DMS79 (cell line): ENCODE data around the gene SKA1.
"Not testable (repeated sequence)": the region's sequence is repeated elsewhere in the genome, so short reads cannot be mapped to it uniquely, and the experiment has no call there.

Experiments
- DNase-seq: peaks from one replicate; lab custom pipeline; 2025; lab: John Stamatoyannopoulos, UW

SKA1 gene

DNA sequence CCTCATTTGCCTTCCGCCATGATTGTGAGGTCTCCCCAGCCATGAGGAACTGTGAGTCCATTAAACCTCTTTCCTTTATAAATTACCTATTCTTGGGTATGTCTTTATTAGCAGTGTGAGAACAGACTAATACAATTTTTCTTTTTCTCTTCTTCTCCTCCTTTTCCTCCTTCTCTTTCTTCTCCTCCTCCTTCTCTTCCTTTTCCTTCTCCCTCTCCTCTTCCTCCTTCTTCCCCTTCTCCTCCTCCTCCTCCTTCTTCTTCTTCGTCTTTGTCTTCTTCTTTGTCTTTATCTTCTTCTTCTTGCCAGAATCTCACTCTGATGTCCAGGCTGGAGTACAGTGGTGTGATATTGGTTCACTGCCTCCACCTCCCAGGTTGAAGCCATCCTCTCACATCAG, 20.2 kb downstream of the SKA1 start:
- no peak for DNase-seq

DNA sequence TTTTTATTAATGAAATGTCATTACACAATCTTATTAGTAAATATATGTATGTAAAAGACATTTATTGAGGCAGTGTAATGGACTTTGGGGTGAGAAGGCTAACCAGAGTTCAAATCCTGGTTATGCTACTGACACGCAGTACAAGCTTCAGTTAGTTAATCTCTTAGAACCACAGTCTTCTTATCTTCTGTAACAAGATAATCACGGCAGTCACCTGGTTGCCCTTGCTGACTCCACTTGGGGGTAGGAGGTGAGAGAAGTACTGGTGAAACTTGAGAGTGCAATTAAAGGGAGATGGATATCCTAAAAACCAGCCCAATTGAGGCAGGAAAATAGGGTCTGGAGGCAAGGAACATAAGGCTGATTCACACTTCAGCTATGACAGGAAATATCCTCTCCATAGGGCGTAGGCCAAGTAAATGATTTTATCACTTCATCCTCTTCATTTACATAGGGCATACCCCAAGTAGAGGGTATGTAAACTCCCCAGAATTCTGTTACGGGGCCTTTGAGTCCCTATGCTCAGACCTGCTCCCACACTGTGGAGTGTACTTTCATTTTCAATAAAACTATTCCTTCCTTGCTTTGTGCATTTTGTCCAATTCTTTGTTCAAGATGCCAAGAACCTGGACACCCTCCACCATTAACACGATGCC, 21.3 kb downstream of the SKA1 start:
- DNase-seq: no peak

- DNase-seq: no peak
These were observed 22.2 kb downstream of the SKA1 start for GRCh38 chr18:50397023-50397422.

- no peak for DNase-seq
These were observed 23.3 kb downstream of the SKA1 start for GRCh38 chr18:50398099-50398498.

DNA sequence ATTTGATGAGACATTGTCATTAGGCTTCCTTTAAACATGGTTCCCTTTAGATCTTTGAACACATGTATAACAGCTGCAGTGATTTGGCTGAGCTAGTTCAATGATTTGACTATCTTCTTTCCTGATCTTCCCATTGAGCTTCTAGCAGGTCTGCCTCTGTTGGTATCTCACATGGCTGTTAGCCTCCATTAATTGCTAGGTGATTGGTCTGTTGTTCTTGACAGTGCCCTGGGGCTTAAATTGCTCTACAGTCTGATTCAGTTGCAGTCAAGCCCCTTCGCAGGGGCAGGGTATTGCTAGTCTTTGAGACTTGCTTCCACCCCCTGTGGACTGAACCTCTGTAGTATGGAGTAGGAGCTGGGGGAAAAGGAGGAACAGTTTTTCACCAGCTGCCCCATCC, 24.1 kb downstream of the SKA1 start:
- no peak for DNase-seq

- no peak for DNase-seq
These were observed 24.7 kb downstream of the SKA1 start for GRCh38 chr18:50399582-50399981.

DNA sequence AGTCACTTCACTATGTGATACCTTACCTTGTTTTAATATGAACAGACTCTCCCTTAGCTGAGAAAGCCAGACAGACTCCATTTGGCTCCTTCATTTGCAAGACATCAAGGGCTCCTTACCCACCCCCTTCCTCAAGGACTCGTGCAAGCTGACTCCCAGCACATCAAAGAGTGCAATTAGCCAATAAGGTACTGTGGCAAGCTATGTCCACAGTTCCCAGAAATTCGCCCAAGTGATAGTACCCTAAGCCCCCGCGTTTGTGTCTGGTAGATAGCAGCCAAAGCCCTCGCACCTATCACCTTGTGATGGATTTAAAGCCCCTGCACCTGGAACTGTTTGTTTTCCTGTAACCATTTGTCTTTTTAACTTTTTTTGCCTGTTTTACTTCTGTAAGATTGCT, 25.6 kb downstream of the SKA1 start:
- not testable (repeated sequence) for DNase-seq

GRCh38 chr18:50401295-50401694, 26.4 kb downstream of the SKA1 start:
- peak; percentile 43 for DNase-seq

DNA sequence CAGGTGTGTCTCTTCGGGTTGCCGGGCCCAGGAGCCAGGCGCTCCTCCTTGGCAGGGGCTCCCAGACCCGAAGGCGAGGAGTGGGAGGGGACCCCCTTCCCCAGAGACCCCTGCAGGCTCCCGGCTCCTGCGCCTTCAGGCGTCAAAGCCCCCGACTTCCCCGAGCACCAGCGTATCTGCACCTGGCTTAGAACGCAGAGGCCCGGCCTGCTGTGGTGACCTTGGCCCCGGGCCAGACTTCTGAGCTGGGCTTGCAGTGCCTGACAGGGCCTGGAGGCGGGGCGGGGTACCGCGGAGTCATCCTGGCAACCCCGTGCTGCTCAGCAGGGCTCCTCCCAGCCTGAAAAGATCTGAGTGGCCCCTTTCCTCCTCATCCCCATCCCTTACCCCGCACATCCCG, 27.0 kb downstream of the SKA1 start:
- DNase-seq: peak; percentile 52

DNA sequence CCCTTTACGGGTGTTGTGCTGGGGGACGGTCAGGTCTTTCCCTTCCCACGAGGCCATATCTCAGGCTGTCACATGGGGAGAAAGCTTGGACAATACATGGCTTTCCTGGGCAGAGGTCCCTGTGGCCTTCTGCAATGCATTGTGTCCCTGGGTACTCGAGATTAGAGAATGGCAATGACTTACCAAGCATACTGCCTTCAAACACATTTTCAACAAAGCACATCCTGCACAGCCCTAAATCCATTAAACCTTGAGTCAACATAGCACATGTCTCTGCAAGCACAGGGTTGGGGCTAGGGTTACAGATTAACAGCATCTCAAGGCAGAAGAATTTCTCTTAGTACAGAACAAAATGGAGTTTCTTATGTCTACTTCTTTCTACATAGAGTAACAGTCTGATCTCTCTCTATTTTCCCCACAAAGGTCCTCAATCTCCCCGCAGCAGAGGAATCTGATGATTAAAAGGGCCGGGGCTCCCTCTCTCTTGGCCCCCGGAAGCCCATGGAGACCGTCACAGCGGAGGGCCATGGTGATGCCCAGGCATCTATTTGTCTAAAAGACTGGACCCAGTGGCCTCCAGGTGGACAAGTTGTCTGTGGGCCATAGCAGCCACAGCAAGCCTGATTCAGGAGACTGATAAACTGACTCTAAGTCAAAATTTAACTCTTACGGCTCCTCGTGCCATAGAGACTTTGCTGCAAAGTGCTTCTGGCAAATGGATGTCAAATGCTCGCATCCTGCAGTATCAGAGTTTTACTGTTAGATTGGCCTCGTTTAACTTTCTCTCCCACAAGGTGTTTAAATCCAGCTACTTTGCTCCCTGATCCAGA, 30.1 kb downstream of the SKA1 start:
- not testable (repeated sequence) for DNase-seq

- DNase-seq: peak; percentile 34
These were observed 30.9 kb downstream of the SKA1 start for GRCh38 chr18:50405582-50406271.

DNA sequence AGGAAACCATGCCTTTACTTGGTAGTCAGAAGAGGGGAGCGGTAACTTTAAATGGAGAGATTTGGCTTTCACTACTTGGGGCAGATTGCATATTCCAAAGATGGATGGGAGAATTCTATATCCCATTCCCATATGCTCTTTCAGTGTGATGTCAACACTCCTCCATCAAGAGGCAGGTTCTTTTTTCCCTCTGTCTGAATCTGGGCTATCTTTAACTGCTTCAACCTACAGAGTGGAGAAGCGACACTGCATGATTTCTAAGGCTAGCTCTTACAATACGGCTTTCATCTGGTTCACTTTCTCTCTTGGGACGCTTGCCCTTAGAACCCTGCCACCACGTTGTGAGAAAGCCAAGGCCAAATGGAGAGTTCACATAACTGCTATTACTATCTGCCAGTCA, 34.4 kb downstream of the SKA1 start:
- DNase-seq: no peak

GRCh38 chr18:50410008-50410407, 35.2 kb downstream of the SKA1 start:
- DNase-seq: no peak

DNA sequence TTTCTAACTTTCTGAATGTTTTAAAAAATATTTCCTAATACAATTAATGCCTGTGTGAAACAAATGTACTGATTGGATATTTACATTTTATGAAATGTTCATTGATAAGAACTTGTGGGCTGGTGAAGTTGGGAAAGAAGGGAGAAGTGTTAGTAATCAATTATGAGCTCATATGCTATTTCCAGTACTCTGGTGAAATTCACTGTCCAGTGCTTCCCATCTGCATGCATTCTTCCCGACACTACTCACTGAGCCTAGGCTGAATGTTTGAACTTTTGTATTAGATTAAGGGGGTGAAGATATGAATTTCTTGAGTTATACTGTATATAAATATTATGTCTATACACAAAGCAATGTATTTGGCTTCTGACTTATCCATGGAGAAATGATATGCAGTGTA, 36.0 kb downstream of the SKA1 start:
- DNase-seq: no peak

- not testable (repeated sequence) for DNase-seq
These were observed 42.0 kb downstream of the SKA1 start for GRCh38 chr18:50416832-50417231.

DNA sequence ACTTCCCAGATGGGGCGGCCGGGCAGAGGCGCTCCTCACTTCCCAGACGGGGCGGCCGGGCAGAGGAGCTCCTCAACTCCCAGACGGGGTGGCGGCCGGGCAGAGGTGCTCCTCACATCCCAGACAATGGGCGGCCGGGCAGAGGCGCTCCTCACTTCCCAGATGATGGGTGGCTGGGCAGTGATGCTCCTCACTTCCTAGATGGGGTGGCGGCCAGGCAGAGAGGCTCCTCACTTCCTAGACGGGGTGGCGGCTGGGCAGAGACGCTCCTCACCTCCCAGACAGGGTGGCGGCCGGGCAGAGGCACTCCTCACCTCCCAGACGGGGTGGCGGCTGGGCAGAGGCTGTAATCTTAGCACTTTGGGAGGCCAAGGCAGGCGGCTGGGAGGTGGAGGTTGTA, 42.9 kb downstream of the SKA1 start:
- not testable (repeated sequence) for DNase-seq

GRCh38 chr18:50418650-50419049, 43.8 kb downstream of the SKA1 start:
- DNase-seq: no peak

DNA sequence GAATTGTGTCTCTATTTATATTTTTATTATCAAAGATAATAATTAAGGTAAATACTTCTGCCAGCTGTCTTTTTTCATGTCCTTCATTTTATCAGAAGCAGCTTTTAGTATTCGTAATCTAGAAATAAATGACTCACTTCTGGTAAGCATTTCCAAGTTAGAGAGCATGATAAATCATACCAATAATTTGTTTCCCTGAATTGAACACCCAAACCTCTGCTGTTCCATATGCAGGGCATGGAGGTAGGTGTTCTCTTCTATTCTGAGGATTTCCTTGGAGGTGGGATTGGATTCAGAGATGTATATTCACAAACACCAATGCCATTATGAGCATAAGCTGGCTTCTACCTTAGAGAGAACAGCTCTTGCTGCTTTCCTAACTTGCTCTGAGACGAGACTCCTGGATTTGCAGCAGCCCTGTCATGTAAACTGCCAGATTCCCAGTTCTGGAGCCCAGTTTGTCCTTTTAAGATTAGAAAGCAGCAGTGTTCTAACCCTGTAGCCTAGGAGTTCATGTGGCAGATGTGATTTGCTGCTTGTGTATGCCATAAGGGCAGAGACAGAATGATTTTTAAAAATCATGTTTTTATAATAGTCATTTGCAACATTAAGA, 47.5 kb downstream of the SKA1 start:
- no peak for DNase-seq

DNA sequence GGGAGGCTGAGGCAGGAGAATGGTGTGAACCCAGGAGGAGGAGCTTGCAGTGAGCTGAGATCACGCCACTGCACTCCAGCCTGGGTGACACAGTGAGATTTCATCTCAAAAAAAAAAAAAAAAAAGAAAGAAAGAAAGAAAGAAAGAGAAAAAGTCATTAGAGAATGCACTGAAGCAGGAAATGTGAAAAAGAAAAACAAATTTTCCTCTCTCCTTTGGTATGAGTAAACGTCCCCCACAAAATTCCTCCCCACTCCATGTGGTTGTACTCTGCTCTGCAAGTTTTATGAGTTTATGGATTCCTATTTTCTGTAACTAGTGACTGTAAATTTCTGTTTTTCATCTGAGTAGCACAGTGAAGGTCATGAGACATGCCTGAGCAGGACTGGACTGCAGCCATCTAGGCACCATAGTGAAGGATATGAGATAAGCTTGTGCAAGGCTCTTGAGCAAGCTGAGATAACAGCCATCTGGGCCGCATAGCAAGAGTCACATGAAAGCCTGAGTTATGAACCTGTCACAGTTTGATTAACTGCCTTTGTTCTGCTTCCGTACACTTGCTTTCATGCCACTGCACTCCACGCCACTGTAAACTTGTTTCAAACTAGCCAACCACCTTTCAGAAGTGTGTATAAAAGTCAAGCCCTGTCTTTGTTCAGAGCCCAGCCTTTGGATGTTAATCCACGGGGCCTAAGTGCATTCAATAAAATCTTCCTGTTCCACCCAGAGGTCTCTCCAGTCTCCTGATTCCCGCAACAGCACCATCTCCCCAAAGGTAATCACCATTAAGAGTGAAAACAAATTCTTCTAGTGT, 50.2 kb downstream of the SKA1 start:
- no peak for DNase-seq

DNA sequence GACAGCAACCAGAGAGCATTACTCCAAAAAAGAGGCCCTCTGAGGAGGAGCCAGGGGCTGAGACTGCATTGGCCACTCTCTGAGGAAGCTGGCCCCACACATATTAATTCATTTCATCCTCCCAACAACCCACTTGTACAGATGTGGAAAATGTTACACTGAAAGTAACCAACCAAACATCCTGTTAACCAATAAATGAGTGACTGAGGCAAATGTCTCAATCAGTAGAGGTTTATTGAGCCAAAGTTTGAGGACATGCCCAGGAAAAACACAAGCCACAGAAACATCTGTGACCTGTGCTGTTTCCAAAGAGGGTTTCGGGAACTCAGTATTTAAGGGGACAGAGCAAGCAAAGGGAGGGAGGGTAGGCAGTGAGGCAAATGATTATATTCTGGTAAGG, 53.0 kb downstream of the SKA1 start:
- no peak for DNase-seq

GRCh38 chr18:50428531-50429206, 53.8 kb downstream of the SKA1 start:
- DNase-seq: no peak
